B cell (primary cell): ENCODE data around the gene ERVW-1.

ENCODE experiments used
- EZH2 ChIP-seq: IDR thresholded peaks from 2 replicates; pipeline ENCODE4 v1.6.1; 2012; ENCODE audit warnings: borderline replicate concordance, low read depth, mild to moderate bottlenecking, moderate library complexity, low read length; ENCODE audit not compliant: insufficient read depth, poor library complexity, severe bottlenecking
- TF ChIP-seq, protein P1 (sequence below): fragments of 200-600 bp; IDR thresholded peaks from one replicate; pipeline ENCODE4 v1.8.0; 2022; ENCODE audit warnings: antibody characterized with exemption, mild to moderate bottlenecking

DNA sequence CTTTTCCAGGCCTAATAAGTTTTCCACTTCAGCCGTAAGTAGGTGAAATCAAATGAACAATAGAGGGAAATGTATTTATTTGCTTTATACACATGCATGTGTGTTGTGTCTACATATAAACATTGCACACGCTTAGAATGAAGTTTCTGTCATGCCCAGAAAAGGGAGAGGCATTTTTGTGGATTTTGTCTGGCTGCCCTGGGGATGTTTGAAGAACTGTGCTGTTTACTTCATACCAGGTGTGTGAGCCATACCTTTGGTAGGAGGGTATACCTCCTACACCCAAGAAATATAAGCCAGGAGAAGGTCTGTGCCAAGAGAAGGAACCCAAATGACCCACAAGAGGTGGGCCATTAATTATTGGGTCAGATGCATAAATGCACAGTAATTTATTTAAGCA is 17.6 kb downstream of the ERVW-1 start:
- TF ChIP-seq, protein P1, sequence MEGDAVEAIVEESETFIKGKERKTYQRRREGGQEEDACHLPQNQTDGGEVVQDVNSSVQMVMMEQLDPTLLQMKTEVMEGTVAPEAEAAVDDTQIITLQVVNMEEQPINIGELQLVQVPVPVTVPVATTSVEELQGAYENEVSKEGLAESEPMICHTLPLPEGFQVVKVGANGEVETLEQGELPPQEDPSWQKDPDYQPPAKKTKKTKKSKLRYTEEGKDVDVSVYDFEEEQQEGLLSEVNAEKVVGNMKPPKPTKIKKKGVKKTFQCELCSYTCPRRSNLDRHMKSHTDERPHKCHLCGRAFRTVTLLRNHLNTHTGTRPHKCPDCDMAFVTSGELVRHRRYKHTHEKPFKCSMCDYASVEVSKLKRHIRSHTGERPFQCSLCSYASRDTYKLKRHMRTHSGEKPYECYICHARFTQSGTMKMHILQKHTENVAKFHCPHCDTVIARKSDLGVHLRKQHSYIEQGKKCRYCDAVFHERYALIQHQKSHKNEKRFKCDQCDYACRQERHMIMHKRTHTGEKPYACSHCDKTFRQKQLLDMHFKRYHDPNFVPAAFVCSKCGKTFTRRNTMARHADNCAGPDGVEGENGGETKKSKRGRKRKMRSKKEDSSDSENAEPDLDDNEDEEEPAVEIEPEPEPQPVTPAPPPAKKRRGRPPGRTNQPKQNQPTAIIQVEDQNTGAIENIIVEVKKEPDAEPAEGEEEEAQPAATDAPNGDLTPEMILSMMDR: no peak
- TF ChIP-seq EZH2: no peak
